Left renal pelvis (tissue), 4 donors: Measurements from ENCODE around the gene TSPAN2. TPM values are rescaled to one million over a fixed set of nuclear protein-coding genes. Genes with fewer than 3 reads are reported as not detected.
"Not testable (repeated sequence)": the region's sequence is repeated elsewhere in the genome, so short reads cannot be mapped to it uniquely, and the experiment has no call there.

ENCODE experiments used
- DNase-seq, 4 donors: peaks; one replicate each; pipeline ENCODE4 v3.0.0-alpha.2; 2013; ENCODE audit warnings: low read depth in 4 of 4, low spot score in 3 of 4
- polyA plus RNA-seq, 4 donors: library from polyadenylated mRNA; unstranded; fragments of 120-200 nt; gene quantifications; one replicate each; pipeline ENCODE4 v1.2.1, GENCODE V29; 2013; ENCODE audit not compliant: insufficient read length in 4 of 4

The TSPAN2 gene
- polyA plus RNA-seq, 4 donors = 9.0 to 42.2 (median 37.8) TPM

GRCh38 chr1:115051850-115052249 is 37.5 kb downstream of the TSPAN2 start:
- no peak for DNase-seq

- DNase-seq = no peak
Measured at GRCh38 chr1:115046751-115047150, 42.6 kb downstream of the TSPAN2 start.

GRCh38 chr1:115041654-115042053 is 47.6 kb downstream of the TSPAN2 start:
- DNase-seq = no peak

GRCh38 chr1:115040501-115040900 is 48.8 kb downstream of the TSPAN2 start:
- DNase-seq = no peak

- no peak for DNase-seq
Measured at GRCh38 chr1:115036814-115037507, 52.3 kb downstream of the TSPAN2 start.

- DNase-seq = no peak
Measured at GRCh38 chr1:115035652-115036051, 53.7 kb downstream of the TSPAN2 start.

DNA sequence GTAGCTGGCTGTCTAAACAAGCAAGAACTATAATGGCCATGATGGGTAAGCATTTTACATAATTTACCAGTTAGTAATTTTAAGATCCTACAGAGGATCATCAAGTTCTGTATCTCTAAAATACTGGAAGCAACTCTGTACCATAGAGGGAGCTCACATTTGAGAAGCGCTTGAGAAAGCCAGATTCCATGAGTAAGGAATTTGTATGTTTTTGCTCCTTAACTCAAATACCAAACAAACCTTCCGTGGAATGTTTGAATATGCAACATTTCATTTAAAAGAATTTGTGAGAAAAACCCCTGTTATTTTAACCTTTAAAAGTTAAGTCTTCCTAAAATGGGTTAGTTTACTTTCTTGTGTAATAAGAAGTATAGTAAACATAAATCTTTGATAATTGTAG is 57.7 kb downstream of the TSPAN2 start:
- no peak for DNase-seq

- DNase-seq = no peak
Measured at GRCh38 chr1:115029526-115029925, 59.8 kb downstream of the TSPAN2 start, which contains the start of gene TSHB. Gene TSHB (plus strand): TSS chr1:115029826. CDS start chr1:115033363, 3,537 bp downstream.

- no peak for DNase-seq
Measured at GRCh38 chr1:115023593-115023992, 65.7 kb downstream of the TSPAN2 start.

- DNase-seq = no peak
Measured at GRCh38 chr1:115021145-115021544, 68.2 kb downstream of the TSPAN2 start.

DNA sequence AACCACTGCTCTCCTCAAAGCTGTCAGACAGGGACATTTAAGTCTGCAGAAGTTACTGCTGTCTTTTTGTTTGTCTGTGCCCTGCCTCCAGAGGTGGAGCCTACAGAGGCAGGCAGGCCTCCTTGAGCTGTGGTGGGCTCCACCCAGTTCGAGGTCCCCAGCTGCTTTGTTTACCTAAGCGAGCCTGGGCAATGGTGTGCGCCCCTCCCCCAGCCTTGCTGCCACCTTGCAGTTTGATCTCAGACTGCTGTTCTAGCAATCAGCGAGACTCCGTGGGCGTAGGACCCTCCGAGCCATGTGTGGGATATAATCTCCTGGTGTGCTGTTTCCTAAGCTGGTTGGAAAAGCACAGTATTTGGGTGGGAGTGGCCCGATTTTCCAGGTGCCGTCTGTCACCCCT is 69.8 kb downstream of the TSPAN2 start:
- DNase-seq = not testable (repeated sequence)

DNA sequence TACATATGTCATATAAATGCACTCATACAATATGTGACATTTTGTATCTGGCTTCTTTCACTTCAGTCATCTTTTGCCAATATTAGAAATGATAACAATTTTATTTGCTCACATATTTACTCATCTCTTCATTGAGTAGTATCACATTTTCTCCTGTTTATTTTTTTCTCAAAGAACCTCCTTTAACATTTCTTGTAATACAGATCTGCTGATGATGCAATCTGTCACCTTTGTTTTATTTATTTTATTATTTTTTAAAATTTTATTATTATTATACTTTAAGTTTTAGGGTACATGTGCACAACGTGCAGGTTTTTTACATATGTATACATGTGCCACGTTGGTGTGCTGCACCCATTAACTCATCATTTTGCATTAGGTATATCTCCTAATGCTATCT is 75.5 kb downstream of the TSPAN2 start:
- DNase-seq = no peak

- no peak for DNase-seq
Measured at GRCh38 chr1:115012434-115012833, 76.9 kb downstream of the TSPAN2 start.

DNA sequence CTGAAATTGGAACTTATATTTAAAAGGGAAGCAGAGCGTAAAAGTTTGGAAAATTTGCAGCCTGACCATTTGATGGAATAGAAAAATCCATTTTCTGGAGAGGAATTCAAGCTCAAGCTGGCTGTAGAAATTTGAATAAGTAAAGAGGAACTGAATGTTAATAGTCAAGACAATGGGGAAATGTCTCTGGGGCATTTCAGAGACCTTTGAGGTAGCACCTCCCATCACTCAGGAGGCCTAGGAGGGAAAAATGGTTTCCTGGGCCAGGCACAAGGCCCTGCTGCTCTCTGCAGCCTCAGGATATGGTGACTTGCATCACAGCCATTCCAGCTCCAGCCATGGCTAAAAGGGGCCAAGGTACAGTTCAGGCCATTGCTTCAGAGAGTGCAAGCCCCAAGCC is 77.3 kb downstream of the TSPAN2 start:
- no peak for DNase-seq

- DNase-seq = no peak
Measured at GRCh38 chr1:115006191-115006590, 83.1 kb downstream of the TSPAN2 start.

Other genes starting within 250 kb of the TSPAN2 start
- under 1 TPM; 0.19 to 0.79 (median 0.34) TPM for gene SYCP1, start 234.6 kb downstream of the TSPAN2 start, polyA plus RNA-seq
- gene TSHB, start 59.7 kb downstream of the TSPAN2 start, polyA plus RNA-seq = under 1 TPM in 2 of 4 donors, not detected in 2; 0.66 to 0.72 TPM
- 1 to 10 TPM; 1.9 to 6.0 (median 2.4) TPM for gene NGF, start 248.7 kb upstream of the TSPAN2 start, polyA plus RNA-seq